HepG2 (cell line): ENCODE results near the gene SMPX. TPM values are rescaled to one million over a fixed set of nuclear protein-coding genes. Genes with fewer than 3 reads are reported as not detected.

Experiments
- ARID3A ChIP-seq: IDR thresholded peaks from 2 replicates; pipeline ENCODE4 v1.6.1; 2012; ENCODE audit warnings: low read depth, low read length, improper control_type of control experiment
- DMAP1 ChIP-seq: IDR thresholded peaks from 2 replicates; pipeline ENCODE4 v1.6.1; 2016
- DNMT1 ChIP-seq: sonication (generic); formaldehyde crosslinking; IDR thresholded peaks from 2 replicates; pipeline ENCODE4 v1.5.1; 2020; ENCODE audit warnings: mild to moderate bottlenecking, missing genetic modification reagents
- FOXJ3 ChIP-seq: sonication (generic); formaldehyde crosslinking; IDR thresholded peaks from 2 replicates; pipeline ENCODE4 v1.4.0; 2020; ENCODE audit warnings: missing genetic modification reagents, mild to moderate bottlenecking, borderline replicate concordance
- IRX3 ChIP-seq: sonication (generic); formaldehyde crosslinking; IDR thresholded peaks from 2 replicates; pipeline ENCODE4 v1.8.1; 2023; ENCODE audit warnings: mild to moderate bottlenecking, low read depth, missing genetic modification reagents, borderline replicate concordance
- MED1 ChIP-seq: sonication (generic); formaldehyde crosslinking; IDR thresholded peaks from 2 replicates; pipeline ENCODE4 v1.4.0; 2020; ENCODE audit warnings: missing genetic modification reagents
- MED13 ChIP-seq: sonication (generic); formaldehyde crosslinking; IDR thresholded peaks from 2 replicates; pipeline ENCODE4 v1.5.0; 2020; ENCODE audit warnings: missing genetic modification reagents
- RAD21 ChIP-seq: fragments of 450-650 bp; formaldehyde crosslinking; IDR thresholded peaks from 2 replicates; pipeline ENCODE4 v1.5.0; 2020; ENCODE audit warnings: mild to moderate bottlenecking
- SMC3 ChIP-seq: IDR thresholded peaks from 2 replicates; pipeline ENCODE4 v1.6.1; 2011; ENCODE audit warnings: low read length, improper control_type of control experiment
- SRF ChIP-seq: IDR thresholded peaks from 2 replicates; pipeline ENCODE4 v1.6.1; 2011; ENCODE audit warnings: mild to moderate bottlenecking, low read depth, low read length, moderate library complexity
- TBX3 ChIP-seq: fragments of 450-650 bp; IDR thresholded peaks from 2 replicates; pipeline ENCODE4 v1.6.1; 2017; ENCODE audit warnings: antibody characterized with exemption, mild to moderate bottlenecking, inconsistent platforms, borderline replicate concordance
- ZBTB44 ChIP-seq: sonication (generic); formaldehyde crosslinking; IDR thresholded peaks from 2 replicates; pipeline ENCODE4 v1.4.0; 2020; ENCODE audit warnings: missing genetic modification reagents
- ZBTB8A ChIP-seq: sonication (generic); formaldehyde crosslinking; IDR thresholded peaks from 2 replicates; pipeline ENCODE4 v1.4.0; 2020; ENCODE audit warnings: mild to moderate bottlenecking, low read depth, missing genetic modification reagents, borderline replicate concordance
- ZNF138 ChIP-seq: sonication (generic); formaldehyde crosslinking; IDR thresholded peaks from 2 replicates; pipeline ENCODE4 v1.5.0; 2020; ENCODE audit warnings: mild to moderate bottlenecking, low read depth, missing genetic modification reagents
- ZNF143 ChIP-seq: sonication (generic); formaldehyde crosslinking; IDR thresholded peaks from 2 replicates; pipeline ENCODE4 v1.4.0; 2020; ENCODE audit warnings: missing genetic modification reagents
- ZNF17 ChIP-seq: sonication (generic); formaldehyde crosslinking; IDR thresholded peaks from 2 replicates; pipeline ENCODE4 v1.5.0; 2020; ENCODE audit warnings: mild to moderate bottlenecking, missing genetic modification reagents
- ZNF333 ChIP-seq: sonication (generic); formaldehyde crosslinking; IDR thresholded peaks from 2 replicates; pipeline ENCODE4 v1.4.0; 2020; ENCODE audit warnings: mild to moderate bottlenecking, missing genetic modification reagents, borderline replicate concordance
- ZNF557 ChIP-seq: sonication (generic); formaldehyde crosslinking; IDR thresholded peaks from 2 replicates; pipeline ENCODE4 v1.4.0; 2020; ENCODE audit warnings: missing genetic modification reagents
- ZNF614 ChIP-seq: IDR thresholded peaks from 2 replicates; pipeline ENCODE4 v1.6.1; 2018; ENCODE audit warnings: missing biosample characterization, missing genetic modification reagents, inconsistent platforms, borderline replicate concordance
- ZNF616 ChIP-seq: sonication (generic); formaldehyde crosslinking; IDR thresholded peaks from 2 replicates; pipeline ENCODE4 v1.5.0; 2020; ENCODE audit warnings: low read depth, mild to moderate bottlenecking, missing genetic modification reagents
- ZNF7 ChIP-seq: IDR thresholded peaks from 2 replicates; pipeline ENCODE4 v1.6.1; 2016; ENCODE audit warnings: missing biosample characterization, missing genetic modification reagents
- ZNF710 ChIP-seq: sonication (generic); formaldehyde crosslinking; IDR thresholded peaks from 2 replicates; pipeline ENCODE4 v1.5.0; 2020; ENCODE audit warnings: mild to moderate bottlenecking, missing genetic modification reagents, borderline replicate concordance
- ZNF747 ChIP-seq: sonication (generic); formaldehyde crosslinking; IDR thresholded peaks from 2 replicates; pipeline ENCODE4 v1.8.1; 2023; ENCODE audit warnings: missing genetic modification reagents, mild to moderate bottlenecking, borderline replicate concordance
- ZNF766 ChIP-seq: sonication (generic); formaldehyde crosslinking; IDR thresholded peaks from 2 replicates; pipeline ENCODE4 v1.5.0; 2020; ENCODE audit warnings: missing genetic modification reagents, borderline replicate concordance
- ZUFSP ChIP-seq: sonication (generic); formaldehyde crosslinking; IDR thresholded peaks from 2 replicates; pipeline ENCODE4 v1.9.0; 2021; ENCODE audit warnings: missing genetic modification reagents, mild to moderate bottlenecking, borderline replicate concordance
- polyA plus RNA-seq, 8 experiments: library from polyadenylated mRNA; depleted of rRNA in 3 of 8; stranded (reverse) in 7 of 8; unstranded in 1 of 8; fragments of >200 nt; fragmentation: Illumina TruSeq in 4 of 8; extraction: Trizol in 4 of 8; gene quantifications; 2 replicates each; pipeline versions ENCODE4 v1.2.1 to v1.2.3, GENCODE V29; 2011 to 2016; ENCODE audit warnings: low read depth in 4 of 8, missing spikeins in 1 of 8, mixed read lengths in 1 of 8; ENCODE audit not compliant: insufficient read depth in 1 of 8
- total RNA-seq, 5 experiments: library from RNA; depleted of rRNA; stranded (reverse); fragments of >200 nt; fragmentation: Illumina TruSeq; extraction: Trizol; gene quantifications; 2 replicates each; pipeline ENCODE4 v1.2.3, GENCODE V29; 2016; ENCODE audit warnings: low read depth in 1 of 5

The SMPX gene
- total and polyA plus RNA-seq, 2 of the 13 experiments (the other 11 are each of a cell fraction or from before 2014, with no cell fraction given): 0.95 to 1.8 TPM

GRCh38 chrX:21770631-21771321, 12.9 kb upstream of the SMPX start (continued):
- TF ChIP-seq ZNF557 (CRISPR knock-in tag) (no peak), ZNF143 (CRISPR knock-in tag) (no peak), FOXJ3 (CRISPR knock-in tag) (no peak), ZNF333 (0 out of 2 replicates have a peak, but pooled peaks have one; percentile 37), MED1 (CRISPR knock-in tag) (0 out of 2 replicates have a peak, but pooled peaks have one; percentile 9), DNMT1 (CRISPR knock-in tag) (no peak), DMAP1 (CRISPR knock-in tag) (no peak), SMC3 (peak; percentile 23; the same call in 1 of the 2 replicates), ZUFSP (CRISPR knock-in tag) (no peak), ZNF616 (CRISPR knock-in tag) (no peak), ZNF614 (CRISPR knock-in tag) (0 out of 2 replicates have a peak, but pooled peaks have one; percentile 9), ZNF766 (CRISPR knock-in tag) (no peak), IRX3 (no peak), ZNF138 (CRISPR knock-in tag) (no peak), ZNF7 (CRISPR knock-in tag) (no peak), RAD21 (CRISPR knock-in tag) (no peak), SRF (no peak), TBX3 (no peak), ZNF710 (no peak), ARID3A (no peak), ZNF747 (CRISPR knock-in tag) (no peak), ZBTB8A (no peak), ZBTB44 (CRISPR knock-in tag) (no peak), MED13 (CRISPR knock-in tag) (no peak), ZNF17 (CRISPR knock-in tag) (no peak)
